ENCODE data around the gene FGF11.

FGF11 gene

GRCh38 chr17:7444682-7445618 is 5.6 kb downstream of the FGF11 start, which contains the start of gene CHRNB1:
CHRNB1 (plus strand) TSS chr17:7445061; CDS start chr17:7445128, 67 bp downstream.
- peak; percentile 71 for DNase-seq (ENCODE audit: extremely low spot score)
- TF ChIP-seq CTCF (IDR thresholded peaks at IDR 0.05; ENCODE audit: control extremely low read depth, extremely low read depth, low read depth, missing control alignments): no peak
- POLR2A ChIA-PET: interaction anchor here (1.0 to 1.7 kb wide), 3 partner anchors 19 to 41 kb away, joined by 3 to 10 read pairs (median 7); partner anchors contain the start of genes POLR2A and TMEM256
- CTCF ChIA-PET: interaction anchor here (0.9 to 5.4 kb wide), 8 partner anchors 8 to 116 kb away, joined by 3 to 39 read pairs (median 4); partner anchors contain the start of genes SPEM2 and TMEM102

- TF ChIP-seq CTCF (IDR thresholded peaks at IDR 0.05; ENCODE audit: control extremely low read depth, extremely low read depth, low read depth, missing control alignments): no peak
- POLR2A ChIA-PET: interaction anchor here (1.0 to 1.6 kb wide), 3 partner anchors 11 to 39 kb away, joined by 4 to 10 read pairs (median 8); partner anchors contain the start of gene POLR2A
- CTCF ChIA-PET: interaction anchor here (1.1 to 5.4 kb wide), 4 partner anchors 9 to 115 kb away, joined by 3 to 39 read pairs (median 6); partner anchors contain the start of genes SPEM2 and TMEM102
- DNase-seq (ENCODE audit: extremely low spot score): peak; percentile 49
These were observed 6.3 kb downstream of the FGF11 start for GRCh38 chr17:7445619-7445968.

- no peak for DNase-seq (ENCODE audit: extremely low spot score)
- TF ChIP-seq CTCF (IDR thresholded peaks at IDR 0.05; ENCODE audit: control extremely low read depth, extremely low read depth, low read depth, missing control alignments): no peak
- ChIA-PET CTCF (interaction anchor here (5.4 kb wide), 1 partner anchor 12 kb away, joined by 39 read pairs; the partner anchor contains the start of gene TMEM102), POLR2A (interaction anchor here (0.5 kb wide), 1 partner anchor 48 kb away, joined by 6 read pairs; no protein-coding TSS in a partner anchor)
These were observed 9.1 kb downstream of the FGF11 start for GRCh38 chr17:7448461-7448860.

- DNase-seq (ENCODE audit: extremely low spot score): no peak
- ChIA-PET CTCF (no interaction called here), POLR2A (no interaction called here)
- no peak for TF ChIP-seq CTCF (IDR thresholded peaks at IDR 0.05; ENCODE audit: control extremely low read depth, extremely low read depth, low read depth, missing control alignments)
These were observed 20.7 kb downstream of the FGF11 start for GRCh38 chr17:7459961-7460545.

GRCh38 chr17:7460850-7461660 is 21.7 kb downstream of the FGF11 start:
- TF ChIP-seq CTCF (IDR thresholded peaks at IDR 0.05; ENCODE audit: control extremely low read depth, extremely low read depth, low read depth, missing control alignments): no peak
- CTCF ChIA-PET: interaction anchor here (0.6 to 2.0 kb wide), 2 partner anchors 16 to 24 kb away, joined by 3 to 6 read pairs; no protein-coding TSS in a partner anchor
- DNase-seq (ENCODE audit: extremely low spot score): no peak
- POLR2A ChIA-PET: interaction anchor here (0.5 kb wide), 1 partner anchor 39 kb away, joined by 3 read pairs; no protein-coding TSS in a partner anchor

Data from GM10248 (cell line).